Activated naive CD4-positive, alpha-beta T cell treated with anti-CD3 and anti-CD28 coated beads, Interleukin-2, amount 50 U/mL, for 72 hours (primary cell): ENCODE measurements around the gene USP24. TPM values are rescaled to one million over a fixed set of nuclear protein-coding genes. Genes with fewer than 3 reads are reported as not detected.

Experiments used
- ATAC-seq, 2 donors: fragments of 150-1000 bp; cut with Tn5 transposase; 2 replicates each; pipeline ENCODE4 v1.10.0; 2021; ENCODE audit warnings: mild to moderate bottlenecking in 2 of 2, moderate library complexity in 2 of 2
- DNase-seq, 2 donors: peaks; one replicate each; pipeline ENCODE4 v3.0.0; 2021 to 2022; ENCODE audit warnings: low spot score in 2 of 2
- H3K27ac Mint-ChIP-seq, 2 donors: one replicate each; pipeline ENCODE4 v1.8.0; 2022; ENCODE audit warnings: mild to moderate bottlenecking in 2 of 2, mixed read lengths in 2 of 2
- H3K36me3 Mint-ChIP-seq, 2 donors: one replicate each; pipeline ENCODE4 v1.8.0; 2022; ENCODE audit warnings: mixed read lengths in 2 of 2
- H3K9me3 Mint-ChIP-seq, 2 donors: one replicate each; pipeline ENCODE4 v1.8.0; 2022; ENCODE audit warnings: mixed read lengths in 2 of 2
- total RNA-seq, 2 donors: library from RNA; stranded (reverse); gene quantifications; one replicate each; pipeline ENCODE4 v1.2.3, GENCODE V29; 2022

Gene USP24
- total RNA-seq, 2 donors from 2014 or later, result 34.0 to 48.7 TPM

- DNase-seq, result no peak
- no peak for ATAC-seq
- no peaks in the 10 kb centered on the region for H3K9me3 Mint-ChIP-seq
- H3K36me3 Mint-ChIP-seq, result no peaks in the 10 kb centered on the region
- peak overlapping the region; percentile 17 to 67 for H3K27ac Mint-ChIP-seq
Measured at GRCh38 chr1:55081905-55082296, 133.3 kb downstream of the USP24 start.

- ATAC-seq, result no peak
- no peaks in the 10 kb centered on the region for H3K9me3 Mint-ChIP-seq
- no peak for DNase-seq
- H3K27ac Mint-ChIP-seq, result peak overlapping the region in 1 of 2 donors; percentile 67
- no peaks in the 10 kb centered on the region for H3K36me3 Mint-ChIP-seq
Measured at GRCh38 chr1:55081188-55081904, 133.8 kb downstream of the USP24 start.

- Mint-ChIP-seq H3K36me3 (peaks cover 0 to 7% of the 10 kb centered on the region in 2 donors), H3K9me3 (no peaks in the 10 kb centered on the region), H3K27ac (no peak overlapping the region)
- no peak for DNase-seq
- no peak for ATAC-seq
Measured at GRCh38 chr1:55079651-55080050, 135.5 kb downstream of the USP24 start.

GRCh38 chr1:55078470-55078869 lies 136.7 kb downstream of the USP24 start:
- ATAC-seq (no peak), DNase-seq (no peak)
- Mint-ChIP-seq H3K9me3 (no peaks in the 10 kb centered on the region), H3K36me3 (peaks cover 0 to 12% of the 10 kb centered on the region in 2 donors), H3K27ac (no peak overlapping the region)

- peak overlapping the region; percentile 18 to 73 for H3K27ac Mint-ChIP-seq
- no peaks in the 10 kb centered on the region for H3K9me3 Mint-ChIP-seq
- no peak for ATAC-seq
- peaks cover 12 to 28% of the 10 kb centered on the region in 2 donors for H3K36me3 Mint-ChIP-seq
- no peak for DNase-seq
Measured at GRCh38 chr1:55076356-55076755, 138.8 kb downstream of the USP24 start.

- DNase-seq (no peak), ATAC-seq (no peak)
- peaks cover 12 to 34% of the 10 kb centered on the region in 2 donors for H3K36me3 Mint-ChIP-seq
- no peaks in the 10 kb centered on the region for H3K9me3 Mint-ChIP-seq
- no peak overlapping the region for H3K27ac Mint-ChIP-seq
Measured at GRCh38 chr1:55074455-55074854, 140.7 kb downstream of the USP24 start.

GRCh38 chr1:55073187-55073916 lies 141.8 kb downstream of the USP24 start:
- Mint-ChIP-seq H3K9me3 (no peaks in the 10 kb centered on the region), H3K27ac (peak overlapping the region; percentile 87 to 96), H3K36me3 (peaks cover 21 to 44% of the 10 kb centered on the region in 2 donors)
- ATAC-seq (peak; percentile 97 to 98), DNase-seq (peak in 1 of 2 donors; percentile 31)

- ATAC-seq (no peak), DNase-seq (no peak)
- Mint-ChIP-seq H3K9me3 (no peaks in the 10 kb centered on the region), H3K36me3 (peaks cover 26 to 50% of the 10 kb centered on the region in 2 donors), H3K27ac (peak overlapping the region; percentile 11 to 29)
Measured at GRCh38 chr1:55071477-55071876, 143.7 kb downstream of the USP24 start.

GRCh38 chr1:55070293-55071164 lies 144.6 kb downstream of the USP24 start:
- H3K36me3 Mint-ChIP-seq, result peaks cover 26 to 50% of the 10 kb centered on the region in 2 donors
- H3K27ac Mint-ChIP-seq, result peak overlapping the region; percentile 62 to 79
- DNase-seq (no peak), ATAC-seq (no peak)
- H3K9me3 Mint-ChIP-seq, result no peaks in the 10 kb centered on the region

- H3K27ac Mint-ChIP-seq, result peak overlapping the region; percentile 62 to 85
- H3K36me3 Mint-ChIP-seq, result peaks cover 26 to 43% of the 10 kb centered on the region in 2 donors
- no peak for DNase-seq
- no peaks in the 10 kb centered on the region for H3K9me3 Mint-ChIP-seq
- ATAC-seq, result no peak
Measured at GRCh38 chr1:55069280-55069679, 145.9 kb downstream of the USP24 start.

- H3K27ac Mint-ChIP-seq, result peak overlapping the region in 1 of 2 donors; percentile 62
- no peak for DNase-seq
- peaks cover 26 to 40% of the 10 kb centered on the region in 2 donors for H3K36me3 Mint-ChIP-seq
- H3K9me3 Mint-ChIP-seq, result no peaks in the 10 kb centered on the region
- ATAC-seq, result no peak
Measured at GRCh38 chr1:55068638-55069037, 146.5 kb downstream of the USP24 start.

GRCh38 chr1:55067914-55068313 lies 147.2 kb downstream of the USP24 start:
- no peak overlapping the region for H3K27ac Mint-ChIP-seq
- DNase-seq (no peak), ATAC-seq (no peak)
- H3K9me3 Mint-ChIP-seq, result no peaks in the 10 kb centered on the region
- peaks cover 26 to 37% of the 10 kb centered on the region in 2 donors for H3K36me3 Mint-ChIP-seq

- H3K36me3 Mint-ChIP-seq, result peaks cover 21 to 30% of the 10 kb centered on the region in 2 donors
- ATAC-seq, result no peak
- H3K9me3 Mint-ChIP-seq, result no peaks in the 10 kb centered on the region
- peak overlapping the region in 1 of 2 donors; percentile 70 for H3K27ac Mint-ChIP-seq
- no peak for DNase-seq
Measured at GRCh38 chr1:55067022-55067778, 148.0 kb downstream of the USP24 start.

GRCh38 chr1:55065648-55066047 lies 149.5 kb downstream of the USP24 start:
- no peaks in the 10 kb centered on the region for H3K9me3 Mint-ChIP-seq
- no peak for DNase-seq
- H3K36me3 Mint-ChIP-seq, result peaks cover 15 to 22% of the 10 kb centered on the region in 2 donors
- ATAC-seq, result no peak
- H3K27ac Mint-ChIP-seq, result peak overlapping the region in 1 of 2 donors; percentile 65

GRCh38 chr1:55064861-55065263 lies 150.3 kb downstream of the USP24 start:
- peaks cover 15 to 16% of the 10 kb centered on the region in 2 donors for H3K36me3 Mint-ChIP-seq
- ATAC-seq, result no peak
- peak overlapping the region in 1 of 2 donors; percentile 44 for H3K27ac Mint-ChIP-seq
- no peak for DNase-seq
- H3K9me3 Mint-ChIP-seq, result no peaks in the 10 kb centered on the region

GRCh38 chr1:55064071-55064581 lies 151.0 kb downstream of the USP24 start:
- H3K9me3 Mint-ChIP-seq, result no peaks in the 10 kb centered on the region
- DNase-seq (peak; percentile 25 to 33), ATAC-seq (peak in 1 of 2 donors; percentile 16)
- peaks cover 11 to 13% of the 10 kb centered on the region in 2 donors for H3K36me3 Mint-ChIP-seq
- H3K27ac Mint-ChIP-seq, result no peak overlapping the region
